ENCODE data around the gene B4GALT5. TPM values are rescaled to one million over a fixed set of nuclear protein-coding genes. Genes with fewer than 3 reads are reported as not detected.

The B4GALT5 gene
- total RNA-seq, 1 experiment from 2014 or later: 77.0 TPM

DNA sequence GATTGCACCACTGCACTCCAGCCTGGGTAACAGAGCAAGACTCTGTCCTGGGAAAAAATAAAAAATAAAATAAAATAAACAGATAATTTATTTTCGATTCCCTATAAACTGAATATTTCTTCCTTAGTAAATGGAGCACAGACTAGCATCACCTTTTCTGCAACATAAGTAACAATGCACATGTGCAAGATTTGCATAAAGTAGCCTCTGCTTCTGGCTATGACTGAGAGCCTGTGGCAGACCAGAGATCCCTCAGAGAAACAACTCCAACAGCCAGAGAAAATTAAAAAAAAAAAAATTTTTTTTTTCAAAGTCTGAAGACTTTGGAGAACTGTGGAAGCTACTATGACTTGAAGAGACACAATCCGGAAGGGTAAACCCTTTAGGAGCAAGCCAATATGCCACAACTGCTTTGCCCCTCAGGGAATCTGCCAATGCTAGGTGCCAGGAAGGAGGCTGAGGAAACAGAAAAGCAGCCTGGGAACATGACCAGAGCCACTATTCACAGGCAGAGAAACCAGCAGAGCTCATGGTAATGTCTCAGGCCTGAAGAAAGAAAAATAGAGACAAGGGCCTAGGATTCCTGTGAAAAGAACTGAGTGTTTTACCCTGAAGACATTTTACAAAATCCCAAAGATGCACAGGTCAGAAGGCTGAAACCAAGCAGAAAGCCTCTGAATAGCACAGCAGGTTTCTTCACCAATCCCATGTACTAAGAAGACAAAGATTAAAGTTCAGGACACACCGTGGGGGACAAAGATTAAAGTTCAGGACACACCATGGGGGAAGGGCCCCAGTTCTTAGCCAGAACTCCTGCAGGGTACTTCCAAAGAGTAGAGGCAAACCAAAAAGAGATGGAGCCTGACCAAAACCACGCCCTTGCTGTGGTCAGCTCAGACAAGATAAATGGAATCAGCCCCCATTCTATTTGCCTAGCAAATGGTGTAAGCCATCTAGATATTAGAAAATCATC is 25.8 kb downstream of the B4GALT5 start:
- peaks cover 12% of the 10 kb centered on the region; the same call in 1 of the 2 replicates for H3K4me1 ChIP-seq (ENCODE audit: insufficient read depth, low read length)
- H3K9me3 ChIP-seq (ENCODE audit: control insufficient read depth, low read depth, low read length): no peaks in the 10 kb centered on the region
- H3K14ac ChIP-seq (ENCODE audit: insufficient read depth, low read length): no peak overlapping the region
- no peak overlapping the region for H3K4me2 ChIP-seq (ENCODE audit: insufficient read depth, insufficient read length, low read length)
- Mint-ChIP-seq H3K27me3 (ENCODE audit: low read depth) (no peaks in the 10 kb centered on the region), H3K4me1 (peaks cover 54 to 73% of the 10 kb centered on the region in 2 experiments), H3K9me3 (no peaks in the 10 kb centered on the region), H3K4me3 (peak overlapping the region in 1 of 2 experiments; percentile 36; a peak in 1 of 5 replicates), H3K27ac (peak overlapping the region; percentile 38 to 93 (median 84); a peak in 6 of 7 replicates), H3K36me3 (ENCODE audit: insufficient read depth in 1 of 3, low read depth in 3 of 3) (peaks cover 0 to 6% (median 1%) of the 10 kb centered on the region in 3 experiments; a peak in 2 of 7 replicates)
- WGBS (ENCODE audit: extremely low coverage, insufficient read length, low lambda C conversion rate): no CpG with 5 or more reads among the region's 4 CpGs
- no peak overlapping the region for H2BK5ac ChIP-seq (ENCODE audit: insufficient read length, low read length)
- no peaks in the 10 kb centered on the region for H3K27me3 ChIP-seq (ENCODE audit: insufficient read depth, low read length)
- no peak overlapping the region for H2AFZ ChIP-seq (ENCODE audit: low read length)
- H4K5ac ChIP-seq (ENCODE audit: insufficient read length, low read depth, low read length): no peak overlapping the region
- H2BK12ac ChIP-seq (ENCODE audit: insufficient read length, low read depth, low read length): no peak overlapping the region
- no peak overlapping the region for H3K18ac ChIP-seq (ENCODE audit: insufficient read length, low read depth, low read length)
- H3K23me2 ChIP-seq (ENCODE audit: insufficient read length, low read depth, low read length, poor library complexity, severe bottlenecking): no peaks in the 10 kb centered on the region
- H4K8ac ChIP-seq (replicated peaks; ENCODE audit: insufficient read length, low read depth, low read length): no peak overlapping the region
- H3K79me1 ChIP-seq (ENCODE audit: insufficient read depth, low read depth, low read length, poor library complexity, severe bottlenecking): peaks cover 6% of the 10 kb centered on the region
- TF ChIP-seq, protein P1, sequence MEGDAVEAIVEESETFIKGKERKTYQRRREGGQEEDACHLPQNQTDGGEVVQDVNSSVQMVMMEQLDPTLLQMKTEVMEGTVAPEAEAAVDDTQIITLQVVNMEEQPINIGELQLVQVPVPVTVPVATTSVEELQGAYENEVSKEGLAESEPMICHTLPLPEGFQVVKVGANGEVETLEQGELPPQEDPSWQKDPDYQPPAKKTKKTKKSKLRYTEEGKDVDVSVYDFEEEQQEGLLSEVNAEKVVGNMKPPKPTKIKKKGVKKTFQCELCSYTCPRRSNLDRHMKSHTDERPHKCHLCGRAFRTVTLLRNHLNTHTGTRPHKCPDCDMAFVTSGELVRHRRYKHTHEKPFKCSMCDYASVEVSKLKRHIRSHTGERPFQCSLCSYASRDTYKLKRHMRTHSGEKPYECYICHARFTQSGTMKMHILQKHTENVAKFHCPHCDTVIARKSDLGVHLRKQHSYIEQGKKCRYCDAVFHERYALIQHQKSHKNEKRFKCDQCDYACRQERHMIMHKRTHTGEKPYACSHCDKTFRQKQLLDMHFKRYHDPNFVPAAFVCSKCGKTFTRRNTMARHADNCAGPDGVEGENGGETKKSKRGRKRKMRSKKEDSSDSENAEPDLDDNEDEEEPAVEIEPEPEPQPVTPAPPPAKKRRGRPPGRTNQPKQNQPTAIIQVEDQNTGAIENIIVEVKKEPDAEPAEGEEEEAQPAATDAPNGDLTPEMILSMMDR (conservative IDR thresholded peaks at IDR 0.05): no peak
- H2BK15ac ChIP-seq (ENCODE audit: low read depth, low read length): no peak overlapping the region
- no peak overlapping the region for H2AK5ac ChIP-seq (ENCODE audit: insufficient read length, low read length)
- H2BK20ac ChIP-seq (ENCODE audit: low read depth, low read length, poor library complexity, severe bottlenecking): no peak overlapping the region
- peaks cover 51% of the 10 kb centered on the region for H3K79me2 ChIP-seq (ENCODE audit: insufficient read depth, low read length)
- H3K23ac ChIP-seq (ENCODE audit: insufficient read length, low read depth, low read length): no peak overlapping the region
- H3K27ac ChIP-seq (ENCODE audit: insufficient read length, low read depth, low read length): no peak overlapping the region
- H4K91ac ChIP-seq (ENCODE audit: insufficient read length, low read depth, low read length): no peak overlapping the region
- H3K9ac ChIP-seq (ENCODE audit: extremely low read depth, insufficient read length, low read length): no peak overlapping the region
- no peak overlapping the region for H3K4ac ChIP-seq (ENCODE audit: low read depth, low read length)
- no peak for DNase-seq
- no peak overlapping the region for H2BK120ac ChIP-seq (ENCODE audit: low read depth, low read length, poor library complexity, severe bottlenecking)
- H3T11ph ChIP-seq (ENCODE audit: low read length): no peak overlapping the region
- H3K56ac ChIP-seq (ENCODE audit: insufficient read length, low read depth, low read length): no peak overlapping the region
- H4K20me1 ChIP-seq (ENCODE audit: control insufficient read depth, insufficient read depth, insufficient read length): no peaks in the 10 kb centered on the region
